Measurements from ENCODE around the gene NDUFB1.

GRCh38 chr14:92164958-92165357 is 43.5 kb upstream of the NDUFB1 start:
- TF ChIP-seq CTCF (IDR thresholded peaks at IDR 0.05) (no peak), POLR2A (IDR thresholded peaks at IDR 0.05) (no peak), EP300 (IDR thresholded peaks at IDR 0.05) (no peak)
